HG02884 (cell line): ENCODE results near the gene ZFP91.

Experiments
- ATAC-seq: cut with Tn5 transposase; IDR thresholded peaks from one replicate; pipeline ENCODE4 v1.9.1; 2021; ENCODE audit warnings: mild to moderate bottlenecking, moderate library complexity; ENCODE audit not compliant: unreplicated experiment

The ZFP91 gene

DNA sequence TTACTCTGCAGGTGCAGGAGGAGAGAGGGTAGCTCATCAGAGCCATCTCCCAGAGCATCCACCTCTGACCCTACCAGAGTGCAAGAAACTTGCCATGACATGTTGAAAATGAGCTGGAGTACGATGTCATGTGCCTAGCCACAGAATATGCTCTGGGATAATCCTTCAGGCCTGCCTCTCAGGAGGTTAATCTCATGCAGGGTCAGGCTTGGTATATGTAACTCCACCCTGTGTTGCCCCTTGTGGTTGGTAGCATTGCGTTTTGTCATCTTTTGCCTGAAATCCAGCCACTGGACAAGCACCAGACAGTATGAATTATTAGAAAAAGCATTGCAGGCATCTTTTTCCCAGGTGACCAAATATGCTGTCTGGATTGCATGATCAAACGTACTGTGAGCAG is 79.8 kb downstream of the ZFP91 start:
- ATAC-seq = no peak

DNA sequence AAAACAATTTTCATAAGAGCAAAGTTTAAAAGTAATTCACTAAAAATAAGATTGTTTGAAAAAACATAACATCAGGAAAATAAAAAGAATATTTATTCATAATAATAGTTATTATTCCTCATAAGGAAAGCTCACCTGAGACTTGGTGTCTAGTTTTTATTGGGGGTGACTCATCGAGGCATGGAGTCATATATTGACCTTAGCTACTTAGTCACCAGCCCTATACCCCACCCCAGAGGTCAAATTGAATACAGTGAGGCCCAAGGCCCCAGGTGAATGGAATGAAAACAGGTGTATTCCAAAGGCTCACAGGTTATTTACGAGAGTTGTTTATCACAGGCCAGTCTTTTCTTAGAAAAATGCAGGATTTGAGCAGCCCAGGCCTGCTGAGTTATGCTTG is 80.5 kb downstream of the ZFP91 start:
- no peak for ATAC-seq

DNA sequence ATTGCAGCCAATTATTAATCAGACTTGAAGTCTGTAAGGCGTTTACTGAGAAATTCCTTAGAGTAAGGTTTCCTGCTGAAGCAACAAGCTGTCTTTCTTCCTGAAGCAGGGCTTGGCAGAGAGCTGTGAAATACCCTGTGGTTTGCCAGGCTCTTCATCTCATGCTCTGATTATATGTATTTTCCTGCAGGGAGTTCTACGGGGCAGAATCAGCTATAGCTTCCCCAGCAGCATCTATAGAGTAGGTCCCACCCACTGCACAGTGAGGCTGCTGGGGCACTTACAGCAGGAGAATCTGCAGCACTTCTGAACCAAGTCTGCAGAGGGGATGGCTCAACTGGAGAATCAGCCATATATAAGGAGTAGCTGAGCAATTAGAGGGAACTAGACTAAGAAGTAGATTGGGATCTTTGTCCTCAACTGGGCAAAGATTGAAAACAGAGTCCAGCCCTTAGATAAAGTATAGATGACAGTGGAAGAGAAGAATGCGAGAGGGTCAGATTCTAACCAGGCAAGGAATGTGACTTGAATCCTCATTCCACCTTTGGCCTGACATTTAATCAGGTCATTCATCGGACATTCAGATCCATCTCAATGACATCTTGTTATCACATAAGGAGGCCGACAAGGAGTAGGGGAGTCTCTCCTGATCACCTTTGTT is 81.2 kb downstream of the ZFP91 start:
- no peak for ATAC-seq
